WTC11 (cell line): ENCODE measurements around the gene GARNL3. TPM values are rescaled to one million over a fixed set of nuclear protein-coding genes. Genes with fewer than 3 reads are reported as not detected.

ENCODE experiments used
- ATAC-seq: fragments of 200-7000 bp; cut with Tn5 transposase; 2 replicates; pipeline ENCODE4 v1.10.0; 2021; ENCODE audit warnings: mild to moderate bottlenecking, moderate library complexity
- CTCF ChIA-PET: fragments of 300-600 bp; sonication (Branson Sonifier 250); formaldehyde crosslinking; loops from one replicate; lab custom pipeline; 2021; ENCODE audit warnings: antibody characterized with exemption; lab: Charles Lee
- POLR2A ChIA-PET: fragments of 350-600 bp; sonication (Branson Sonifier 250); formaldehyde crosslinking; loops from one replicate; lab custom pipeline; 2021; ENCODE audit warnings: antibody characterized with exemption; lab: Charles Lee
- DNase-seq: peaks from one replicate; pipeline ENCODE4 v3.0.0; 2021; ENCODE audit warnings: low spot score
- H3K27ac Mint-ChIP-seq: 2 replicates; pipeline ENCODE4 v1.8.0; 2021; ENCODE audit warnings: mixed read lengths
- H3K27me3 Mint-ChIP-seq: 2 replicates; pipeline ENCODE4 v1.8.0; 2021; ENCODE audit warnings: low read depth, mild to moderate bottlenecking, moderate library complexity, mixed read lengths
- H3K36me3 Mint-ChIP-seq: 2 replicates; pipeline ENCODE4 v1.8.0; 2021; ENCODE audit warnings: mixed read lengths
- H3K4me1 Mint-ChIP-seq: 2 replicates; pipeline ENCODE4 v1.8.0; 2022; ENCODE audit warnings: mixed read lengths
- H3K4me3 Mint-ChIP-seq: 2 replicates; pipeline ENCODE4 v1.8.0; 2021; ENCODE audit warnings: mild to moderate bottlenecking, moderate library complexity, mixed read lengths
- H3K9me3 Mint-ChIP-seq: 2 replicates; pipeline ENCODE4 v1.8.0; 2021; ENCODE audit warnings: mixed read lengths
- CREM ChIP-seq: sonication (generic); formaldehyde crosslinking; IDR thresholded peaks from 2 replicates; pipeline ENCODE4 v1.8.1; 2022; ENCODE audit warnings: mild to moderate bottlenecking, missing genetic modification reagents, moderate library complexity
- GABPB1 ChIP-seq: sonication (generic); formaldehyde crosslinking; IDR thresholded peaks from 2 replicates; pipeline ENCODE4 v1.8.1; 2023; ENCODE audit warnings: mild to moderate bottlenecking, missing genetic modification reagents
- GRHL2 ChIP-seq: fragments of 250-450 bp; sonication (Bioruptor Pico); IDR thresholded peaks from 2 replicates; pipeline ENCODE4 v1.8.0; 2022; ENCODE audit warnings: mild to moderate bottlenecking, moderate library complexity; ENCODE audit not compliant: insufficient replicate concordance, severe bottlenecking
- GTF2I ChIP-seq: fragments of 250-450 bp; sonication (Bioruptor Pico); conservative IDR thresholded peaks from 2 replicates; pipeline ENCODE4 v1.4.0; 2021; ENCODE audit warnings: mild to moderate bottlenecking
- JAZF1 ChIP-seq: fragments of 250-450 bp; sonication (Bioruptor Pico); IDR thresholded peaks from 2 replicates; pipeline ENCODE4 v1.9.0; 2021; ENCODE audit warnings: moderate library complexity, mild to moderate bottlenecking, inconsistent platforms
- MYBL2 ChIP-seq: sonication (generic); formaldehyde crosslinking; IDR thresholded peaks from 2 replicates; pipeline ENCODE4 v1.8.1; 2023; ENCODE audit warnings: mild to moderate bottlenecking, moderate library complexity, missing genetic modification reagents
- TP53 ChIP-seq: sonication (generic); formaldehyde crosslinking; IDR thresholded peaks from 2 replicates; pipeline ENCODE4 v1.8.1; 2023; ENCODE audit warnings: mild to moderate bottlenecking, missing genetic modification reagents
- ZNF121 ChIP-seq: sonication (generic); formaldehyde crosslinking; IDR thresholded peaks from 2 replicates; pipeline ENCODE4 v1.8.0; 2023; ENCODE audit warnings: missing genetic modification reagents
- ZNF219 ChIP-seq: sonication (generic); formaldehyde crosslinking; IDR thresholded peaks from 2 replicates; pipeline ENCODE4 v1.8.0; 2023; ENCODE audit warnings: missing genetic modification reagents, mild to moderate bottlenecking, borderline replicate concordance
- ZNF416 ChIP-seq: fragments of 250-450 bp; sonication (Bioruptor Pico); IDR thresholded peaks from 2 replicates; pipeline ENCODE4 v1.9.0; 2021; ENCODE audit warnings: mild to moderate bottlenecking, inconsistent platforms
- total RNA-seq: library from RNA; stranded (reverse); gene quantifications from 3 replicates; pipeline ENCODE4 v1.2.3, GENCODE V29; 2021
- TF ChIP-seq, protein P1 (sequence below): sonication (generic); formaldehyde crosslinking; IDR thresholded peaks from 2 replicates; pipeline ENCODE4 v1.8.0; 2023; ENCODE audit warnings: missing genetic modification reagents, mild to moderate bottlenecking, borderline replicate concordance
- TF ChIP-seq, protein P2 (sequence below): sonication (generic); formaldehyde crosslinking; IDR thresholded peaks from 2 replicates; pipeline ENCODE4 v1.8.0; 2022; ENCODE audit warnings: mild to moderate bottlenecking, missing genetic modification reagents
- TF ChIP-seq, protein P3 (sequence below): sonication (generic); formaldehyde crosslinking; IDR thresholded peaks from 2 replicates; pipeline ENCODE4 v1.8.1; 2023; ENCODE audit warnings: mild to moderate bottlenecking, missing genetic modification reagents, moderate library complexity
- TF ChIP-seq, protein P4 (sequence below): sonication (generic); formaldehyde crosslinking; conservative IDR thresholded peaks from 2 replicates; pipeline ENCODE4 v1.8.1; 2023; ENCODE audit warnings: mild to moderate bottlenecking, low read depth, missing genetic modification reagents, moderate library complexity

Gene GARNL3
- total RNA-seq, 1 experiment from 2014 or later = 17.8 TPM

DNA sequence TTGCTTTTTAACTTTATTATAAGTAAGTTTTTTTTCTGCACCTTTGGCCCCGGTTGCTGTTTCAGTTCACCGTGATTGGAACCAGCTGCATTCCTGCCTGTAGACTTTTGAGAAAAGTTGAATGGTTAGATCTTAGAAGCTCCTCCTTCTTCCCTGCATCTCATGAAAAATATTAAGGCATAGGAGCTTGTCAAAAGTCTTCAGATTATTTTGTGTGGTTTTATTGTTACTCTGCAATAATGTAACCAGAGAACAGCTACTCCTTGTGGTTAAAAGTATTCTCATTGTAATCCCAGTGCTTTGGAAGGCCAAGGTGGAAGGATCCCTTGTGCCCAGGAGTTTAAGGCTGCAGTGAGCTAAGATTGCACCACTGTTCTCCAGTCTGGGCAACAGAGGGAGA lies 129.1 kb downstream of the GARNL3 start:
- H3K36me3 Mint-ChIP-seq = no peaks in the 10 kb centered on the region
- ATAC-seq (no peak), DNase-seq (no peak)
- POLR2A ChIA-PET = no interaction called here
- H3K4me1 Mint-ChIP-seq = peaks cover 17% of the 10 kb centered on the region
- H3K27ac Mint-ChIP-seq = no peak overlapping the region
- H3K27me3 Mint-ChIP-seq = peaks cover 17% of the 10 kb centered on the region
- TF ChIP-seq, protein P1, sequence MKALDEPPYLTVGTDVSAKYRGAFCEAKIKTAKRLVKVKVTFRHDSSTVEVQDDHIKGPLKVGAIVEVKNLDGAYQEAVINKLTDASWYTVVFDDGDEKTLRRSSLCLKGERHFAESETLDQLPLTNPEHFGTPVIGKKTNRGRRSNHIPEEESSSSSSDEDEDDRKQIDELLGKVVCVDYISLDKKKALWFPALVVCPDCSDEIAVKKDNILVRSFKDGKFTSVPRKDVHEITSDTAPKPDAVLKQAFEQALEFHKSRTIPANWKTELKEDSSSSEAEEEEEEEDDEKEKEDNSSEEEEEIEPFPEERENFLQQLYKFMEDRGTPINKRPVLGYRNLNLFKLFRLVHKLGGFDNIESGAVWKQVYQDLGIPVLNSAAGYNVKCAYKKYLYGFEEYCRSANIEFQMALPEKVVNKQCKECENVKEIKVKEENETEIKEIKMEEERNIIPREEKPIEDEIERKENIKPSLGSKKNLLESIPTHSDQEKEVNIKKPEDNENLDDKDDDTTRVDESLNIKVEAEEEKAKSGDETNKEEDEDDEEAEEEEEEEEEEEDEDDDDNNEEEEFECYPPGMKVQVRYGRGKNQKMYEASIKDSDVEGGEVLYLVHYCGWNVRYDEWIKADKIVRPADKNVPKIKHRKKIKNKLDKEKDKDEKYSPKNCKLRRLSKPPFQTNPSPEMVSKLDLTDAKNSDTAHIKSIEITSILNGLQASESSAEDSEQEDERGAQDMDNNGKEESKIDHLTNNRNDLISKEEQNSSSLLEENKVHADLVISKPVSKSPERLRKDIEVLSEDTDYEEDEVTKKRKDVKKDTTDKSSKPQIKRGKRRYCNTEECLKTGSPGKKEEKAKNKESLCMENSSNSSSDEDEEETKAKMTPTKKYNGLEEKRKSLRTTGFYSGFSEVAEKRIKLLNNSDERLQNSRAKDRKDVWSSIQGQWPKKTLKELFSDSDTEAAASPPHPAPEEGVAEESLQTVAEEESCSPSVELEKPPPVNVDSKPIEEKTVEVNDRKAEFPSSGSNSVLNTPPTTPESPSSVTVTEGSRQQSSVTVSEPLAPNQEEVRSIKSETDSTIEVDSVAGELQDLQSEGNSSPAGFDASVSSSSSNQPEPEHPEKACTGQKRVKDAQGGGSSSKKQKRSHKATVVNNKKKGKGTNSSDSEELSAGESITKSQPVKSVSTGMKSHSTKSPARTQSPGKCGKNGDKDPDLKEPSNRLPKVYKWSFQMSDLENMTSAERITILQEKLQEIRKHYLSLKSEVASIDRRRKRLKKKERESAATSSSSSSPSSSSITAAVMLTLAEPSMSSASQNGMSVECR (CRISPR knock-in tag) = no peak
- TF ChIP-seq ZNF121 (CRISPR knock-in tag) = peak; percentile 60; the same call in 1 of the 2 replicates
- no peaks in the 10 kb centered on the region for H3K9me3 Mint-ChIP-seq
- H3K4me3 Mint-ChIP-seq = no peak overlapping the region
- CTCF ChIA-PET = interaction anchor here (0.7 to 1.6 kb wide), 11 partner anchors 24 to 549 kb away, joined by 3 to 8 read pairs (median 4); no protein-coding TSS in a partner anchor

DNA sequence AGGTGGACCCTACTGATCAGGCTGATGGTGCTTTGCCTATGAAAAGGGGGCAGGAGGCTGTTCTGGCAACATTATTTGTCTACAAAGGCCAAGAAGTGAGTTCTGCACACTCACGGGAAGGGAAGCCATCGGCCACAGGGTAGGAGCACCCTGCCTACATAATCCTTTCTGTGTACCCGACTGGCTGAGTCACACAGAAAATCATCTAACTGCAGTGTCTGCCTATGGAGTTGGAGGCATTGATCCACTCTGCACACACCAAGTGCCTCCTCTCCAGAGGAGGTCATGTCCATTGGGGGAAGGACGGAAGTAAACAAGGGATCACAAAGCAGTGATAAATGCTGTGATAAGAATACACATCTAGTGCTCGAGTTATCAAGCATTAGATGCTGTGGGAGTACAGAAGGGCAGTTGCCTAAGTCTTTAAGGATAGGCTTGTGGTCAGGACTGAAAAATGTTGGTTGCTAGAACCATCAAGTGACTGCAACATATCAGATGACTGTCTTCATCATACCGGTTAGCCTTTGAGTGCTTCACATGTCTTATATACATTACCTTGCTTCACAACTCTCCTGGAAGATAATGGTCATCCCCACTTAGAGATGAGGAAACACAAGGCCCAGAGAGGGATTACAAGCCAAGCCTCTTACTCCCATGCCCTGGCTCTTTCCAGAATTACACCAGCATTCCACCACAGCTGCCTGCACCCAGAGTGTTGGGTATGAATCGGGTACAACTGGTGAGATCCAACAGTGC lies 131.1 kb downstream of the GARNL3 start:
- peaks cover 17% of the 10 kb centered on the region for H3K27me3 Mint-ChIP-seq
- peak overlapping the region; percentile 95 for H3K27ac Mint-ChIP-seq
- H3K9me3 Mint-ChIP-seq = no peaks in the 10 kb centered on the region
- ATAC-seq = no peak
- no peak for DNase-seq
- TF ChIP-seq ZNF416 (no peak), GABPB1 (CRISPR knock-in tag) (peak; percentile 45; the same call in 1 of the 2 replicates)
- H3K36me3 Mint-ChIP-seq = no peaks in the 10 kb centered on the region
- peaks cover 13% of the 10 kb centered on the region for H3K4me1 Mint-ChIP-seq
- POLR2A ChIA-PET = interaction anchor here (0.9 kb wide), 1 partner anchor 264 kb away, joined by 3 read pairs; no protein-coding TSS in a partner anchor
- peak overlapping the region; percentile 77 for H3K4me3 Mint-ChIP-seq
- CTCF ChIA-PET = interaction anchor here (0.9 to 3.7 kb wide), 8 partner anchors 11 to 183 kb away, joined by 3 to 44 read pairs (median 8); no protein-coding TSS in a partner anchor

DNA sequence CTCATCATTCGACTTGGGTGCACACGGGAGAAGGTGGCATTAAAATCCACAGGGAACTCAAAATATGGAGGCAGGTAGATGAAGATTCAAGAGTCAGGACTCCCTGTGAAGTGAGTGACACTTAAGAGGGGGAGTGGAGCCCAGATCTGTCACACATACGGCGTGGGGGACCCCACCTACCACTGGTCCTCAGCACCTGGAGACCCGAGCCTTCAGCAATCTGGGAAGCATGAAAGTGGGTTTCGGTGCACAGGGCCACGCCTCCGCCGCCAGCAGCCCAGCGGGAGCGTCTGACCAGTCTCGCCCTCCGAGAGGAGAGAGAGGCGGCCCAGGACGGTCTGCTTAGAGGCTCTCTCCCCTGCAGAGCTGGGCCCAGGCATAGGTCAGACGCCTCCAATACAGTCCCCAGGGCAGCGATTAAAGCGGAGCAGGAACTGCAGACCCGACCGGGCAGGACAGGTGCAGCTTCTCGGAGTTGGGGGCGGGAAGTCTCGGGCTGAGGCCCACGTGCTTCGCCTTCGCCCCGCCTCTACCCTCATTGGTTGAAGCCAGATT lies 131.8 kb downstream of the GARNL3 start:
- peaks cover 17% of the 10 kb centered on the region for H3K27me3 Mint-ChIP-seq
- H3K9me3 Mint-ChIP-seq = no peaks in the 10 kb centered on the region
- H3K36me3 Mint-ChIP-seq = no peaks in the 10 kb centered on the region
- peaks cover 13% of the 10 kb centered on the region for H3K4me1 Mint-ChIP-seq
- ChIA-PET POLR2A (interaction anchor here (0.7 to 2.1 kb wide), 11 partner anchors 14 to 338 kb away, joined by 3 to 12 read pairs (median 3); partner anchors contain the start of gene ZNF79), CTCF (interaction anchor here (0.6 to 3.7 kb wide), 36 partner anchors 8 to 482 kb away, joined by 3 to 44 read pairs (median 4); partner anchors contain the start of genes ANGPTL2, RALGPS1, TOR2A and ZNF79)
- H3K4me3 Mint-ChIP-seq = peak overlapping the region; percentile 77
- H3K27ac Mint-ChIP-seq = peak overlapping the region; percentile 95
- DNase-seq (no peak), ATAC-seq (no peak)
- TF ChIP-seq, protein P2, sequence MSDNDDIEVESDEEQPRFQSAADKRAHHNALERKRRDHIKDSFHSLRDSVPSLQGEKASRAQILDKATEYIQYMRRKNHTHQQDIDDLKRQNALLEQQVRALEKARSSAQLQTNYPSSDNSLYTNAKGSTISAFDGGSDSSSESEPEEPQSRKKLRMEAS (CRISPR knock-in tag) = peak; percentile 97
- TF ChIP-seq, protein P3, sequence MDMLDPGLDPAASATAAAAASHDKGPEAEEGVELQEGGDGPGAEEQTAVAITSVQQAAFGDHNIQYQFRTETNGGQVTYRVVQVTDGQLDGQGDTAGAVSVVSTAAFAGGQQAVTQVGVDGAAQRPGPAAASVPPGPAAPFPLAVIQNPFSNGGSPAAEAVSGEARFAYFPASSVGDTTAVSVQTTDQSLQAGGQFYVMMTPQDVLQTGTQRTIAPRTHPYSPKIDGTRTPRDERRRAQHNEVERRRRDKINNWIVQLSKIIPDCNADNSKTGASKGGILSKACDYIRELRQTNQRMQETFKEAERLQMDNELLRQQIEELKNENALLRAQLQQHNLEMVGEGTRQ (CRISPR knock-in tag) = peak; percentile 85
- TF ChIP-seq, protein P1 (CRISPR knock-in tag) = 0 out of 2 replicates have a peak, but pooled peaks have one; percentile 49
- TF ChIP-seq MYBL2 (CRISPR knock-in tag) = peak; percentile 50; the same call in 1 of the 2 replicates
- TF ChIP-seq GRHL2 = no peak
- TF ChIP-seq GABPB1 (CRISPR knock-in tag) = peak; percentile 42; the same call in 1 of the 2 replicates
- TF ChIP-seq CREM = peak; percentile 46; the same call in 1 of the 2 replicates
- 0 out of 2 replicates have a peak, but pooled peaks have one; percentile 9 for TF ChIP-seq GTF2I
- TF ChIP-seq TP53 (CRISPR knock-in tag) = no peak
- no peak for TF ChIP-seq ZNF219 (CRISPR knock-in tag)
- no peak for TF ChIP-seq JAZF1 (CRISPR knock-in tag)
- TF ChIP-seq, protein P4, sequence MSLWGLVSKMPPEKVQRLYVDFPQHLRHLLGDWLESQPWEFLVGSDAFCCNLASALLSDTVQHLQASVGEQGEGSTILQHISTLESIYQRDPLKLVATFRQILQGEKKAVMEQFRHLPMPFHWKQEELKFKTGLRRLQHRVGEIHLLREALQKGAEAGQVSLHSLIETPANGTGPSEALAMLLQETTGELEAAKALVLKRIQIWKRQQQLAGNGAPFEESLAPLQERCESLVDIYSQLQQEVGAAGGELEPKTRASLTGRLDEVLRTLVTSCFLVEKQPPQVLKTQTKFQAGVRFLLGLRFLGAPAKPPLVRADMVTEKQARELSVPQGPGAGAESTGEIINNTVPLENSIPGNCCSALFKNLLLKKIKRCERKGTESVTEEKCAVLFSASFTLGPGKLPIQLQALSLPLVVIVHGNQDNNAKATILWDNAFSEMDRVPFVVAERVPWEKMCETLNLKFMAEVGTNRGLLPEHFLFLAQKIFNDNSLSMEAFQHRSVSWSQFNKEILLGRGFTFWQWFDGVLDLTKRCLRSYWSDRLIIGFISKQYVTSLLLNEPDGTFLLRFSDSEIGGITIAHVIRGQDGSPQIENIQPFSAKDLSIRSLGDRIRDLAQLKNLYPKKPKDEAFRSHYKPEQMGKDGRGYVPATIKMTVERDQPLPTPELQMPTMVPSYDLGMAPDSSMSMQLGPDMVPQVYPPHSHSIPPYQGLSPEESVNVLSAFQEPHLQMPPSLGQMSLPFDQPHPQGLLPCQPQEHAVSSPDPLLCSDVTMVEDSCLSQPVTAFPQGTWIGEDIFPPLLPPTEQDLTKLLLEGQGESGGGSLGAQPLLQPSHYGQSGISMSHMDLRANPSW (CRISPR knock-in tag) = no peak
